HG02852 (cell line): ENCODE results near the gene LRRK2.

Experiments used
- ATAC-seq: cut with Tn5 transposase; IDR thresholded peaks from one replicate; pipeline ENCODE4 v1.9.1; 2021; ENCODE audit warnings: mild to moderate bottlenecking, moderate library complexity; ENCODE audit not compliant: unreplicated experiment

The LRRK2 gene

GRCh38 chr12:40390980-40391379, 166.2 kb downstream of the LRRK2 start:
- no peak for ATAC-seq

GRCh38 chr12:40393026-40393425, 168.2 kb downstream of the LRRK2 start:
- ATAC-seq = no peak

GRCh38 chr12:40399656-40400055, 174.9 kb downstream of the LRRK2 start:
- ATAC-seq = no peak

- no peak for ATAC-seq
Measured at GRCh38 chr12:40405419-40405818, 180.6 kb downstream of the LRRK2 start.
